Choroid plexus epithelial cell (primary cell): ENCODE data around the gene SULT1C3.
"Not testable (repeated sequence)": the region's sequence is repeated elsewhere in the genome, so short reads cannot be mapped to it uniquely, and the experiment has no call there.

ENCODE experiments used
- DNase-seq: peaks from one replicate; pipeline ENCODE4 v3.0.0-alpha.2; 2010; ENCODE audit warnings: low read depth
- H3K4me3 ChIP-seq: 2 replicates; pipeline ENCODE4 v1.5.1; 2011; ENCODE audit warnings: low read depth, mild to moderate bottlenecking, control low read depth, low read length, moderate library complexity
- TF ChIP-seq, protein P1 (sequence below): conservative IDR thresholded peaks from 2 replicates; pipeline ENCODE4 v1.5.1; 2011; ENCODE audit warnings: low read depth, mild to moderate bottlenecking, control low read depth, inconsistent platforms, low read length, moderate library complexity

Gene SULT1C3

GRCh38 chr2:108278631-108279030, 38.9 kb downstream of the SULT1C3 start:
- TF ChIP-seq, protein P1, sequence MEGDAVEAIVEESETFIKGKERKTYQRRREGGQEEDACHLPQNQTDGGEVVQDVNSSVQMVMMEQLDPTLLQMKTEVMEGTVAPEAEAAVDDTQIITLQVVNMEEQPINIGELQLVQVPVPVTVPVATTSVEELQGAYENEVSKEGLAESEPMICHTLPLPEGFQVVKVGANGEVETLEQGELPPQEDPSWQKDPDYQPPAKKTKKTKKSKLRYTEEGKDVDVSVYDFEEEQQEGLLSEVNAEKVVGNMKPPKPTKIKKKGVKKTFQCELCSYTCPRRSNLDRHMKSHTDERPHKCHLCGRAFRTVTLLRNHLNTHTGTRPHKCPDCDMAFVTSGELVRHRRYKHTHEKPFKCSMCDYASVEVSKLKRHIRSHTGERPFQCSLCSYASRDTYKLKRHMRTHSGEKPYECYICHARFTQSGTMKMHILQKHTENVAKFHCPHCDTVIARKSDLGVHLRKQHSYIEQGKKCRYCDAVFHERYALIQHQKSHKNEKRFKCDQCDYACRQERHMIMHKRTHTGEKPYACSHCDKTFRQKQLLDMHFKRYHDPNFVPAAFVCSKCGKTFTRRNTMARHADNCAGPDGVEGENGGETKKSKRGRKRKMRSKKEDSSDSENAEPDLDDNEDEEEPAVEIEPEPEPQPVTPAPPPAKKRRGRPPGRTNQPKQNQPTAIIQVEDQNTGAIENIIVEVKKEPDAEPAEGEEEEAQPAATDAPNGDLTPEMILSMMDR: no peak
- DNase-seq: peak; percentile 44
- H3K4me3 ChIP-seq: no peak overlapping the region

DNA sequence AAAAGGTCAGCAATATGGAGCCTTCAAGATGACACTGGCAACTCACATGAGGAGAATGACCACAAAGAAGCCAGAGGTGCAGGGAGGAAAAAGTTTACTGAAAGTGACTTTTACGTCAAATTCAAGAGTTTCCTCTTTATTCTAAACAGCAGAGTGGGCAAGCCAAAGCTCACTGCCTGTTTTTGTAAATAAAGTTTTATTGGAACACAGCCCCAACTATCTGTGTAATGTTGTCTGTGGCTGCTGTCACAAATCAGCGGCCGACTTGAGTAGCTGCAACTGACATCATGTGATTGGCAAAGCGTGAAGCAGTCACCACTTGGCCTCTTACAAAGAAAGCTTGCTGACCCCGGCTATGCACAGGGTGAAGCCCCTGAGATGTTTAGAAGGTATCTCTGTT, 39.7 kb downstream of the SULT1C3 start:
- DNase-seq: no peak
- TF ChIP-seq, protein P1: no peak
- H3K4me3 ChIP-seq: no peak overlapping the region

GRCh38 chr2:108280466-108280865, 40.7 kb downstream of the SULT1C3 start:
- TF ChIP-seq, protein P1: no peak
- no peak for DNase-seq
- H3K4me3 ChIP-seq: no peak overlapping the region

DNA sequence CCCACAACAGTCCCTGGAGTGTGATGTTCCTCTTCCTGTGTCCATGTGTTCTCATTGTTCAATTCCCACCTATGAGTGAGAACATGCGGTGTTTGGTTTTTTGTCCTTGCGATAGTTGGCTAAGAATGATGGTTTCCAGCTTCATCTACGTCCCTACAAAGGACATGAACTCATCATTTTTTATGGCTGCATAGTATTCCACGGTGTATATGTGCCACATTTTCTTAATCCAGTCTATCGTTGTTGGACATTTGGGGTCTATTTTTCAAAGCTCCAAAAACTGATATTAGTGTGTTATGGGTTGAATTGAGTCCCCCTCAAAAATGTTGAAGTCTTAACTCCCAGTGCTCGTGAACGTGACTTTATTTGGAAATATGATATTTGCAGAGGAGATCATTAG, 44.8 kb downstream of the SULT1C3 start:
- DNase-seq, H3K4me3 ChIP-seq: not testable (repeated sequence)

DNA sequence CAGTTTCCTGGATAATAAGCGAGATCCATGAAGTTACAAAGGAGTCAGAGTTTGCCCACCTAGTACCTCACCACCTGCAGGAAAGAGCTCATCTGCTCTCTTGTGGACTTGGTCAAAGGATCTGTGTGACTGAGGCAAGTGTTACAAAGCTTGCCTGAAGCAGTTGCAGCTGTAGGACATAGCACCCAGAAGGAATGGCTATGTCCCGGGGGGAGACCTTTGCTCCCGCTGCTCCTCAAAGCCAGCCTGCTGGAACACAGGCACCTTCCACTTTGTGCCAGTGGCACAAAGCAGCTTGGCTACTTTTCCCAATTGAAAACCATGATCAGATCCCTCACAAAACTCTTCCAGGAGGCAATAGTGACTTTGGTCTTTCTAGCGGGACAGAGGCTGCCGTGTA, 45.8 kb downstream of the SULT1C3 start:
- no peak overlapping the region for H3K4me3 ChIP-seq
- no peak for DNase-seq
- TF ChIP-seq, protein P1: no peak

- TF ChIP-seq, protein P1: no peak
- H3K4me3 ChIP-seq: no peak overlapping the region
- DNase-seq: peak; percentile 36
These were observed 47.4 kb downstream of the SULT1C3 start for GRCh38 chr2:108287169-108287568.

DNA sequence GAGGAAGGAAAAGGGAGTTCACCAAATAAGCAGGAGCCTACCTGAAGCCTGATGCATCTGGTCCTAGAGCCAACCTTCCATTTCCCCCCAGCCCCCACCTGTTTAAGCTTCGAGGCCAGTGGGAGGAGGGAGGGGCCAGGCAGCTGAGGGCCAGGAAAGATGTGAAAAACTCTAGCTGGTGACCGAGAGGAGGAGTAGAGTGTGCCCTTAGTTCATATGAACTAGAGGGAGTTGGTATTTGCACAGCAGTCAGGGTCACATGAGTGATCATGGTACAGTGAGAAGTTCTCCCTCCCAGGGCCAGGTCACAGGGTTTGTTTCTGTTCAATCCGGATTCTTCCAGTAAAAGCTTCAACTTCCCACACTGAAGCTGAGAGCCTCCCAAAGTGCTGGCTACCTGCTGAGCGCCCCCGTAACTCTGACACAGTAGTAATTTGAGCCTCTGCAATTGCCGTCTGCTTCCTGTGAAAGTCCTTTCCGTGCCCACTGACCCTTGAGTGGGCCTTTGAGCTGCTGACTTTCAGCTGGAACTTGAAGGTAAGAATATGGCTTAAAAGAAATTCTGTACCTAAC, 48.9 kb downstream of the SULT1C3 start, which contains the start of gene SULT1C2:
Gene SULT1C2, plus strand, starts transcription at position 362 of the 573 bp plus-strand sequence. CDS start 4,773 bp downstream, outside the sequence.
- no peak within 1 kb of the TSS for H3K4me3 ChIP-seq
- peak; percentile 100 for DNase-seq
- TF ChIP-seq, protein P1: peak; percentile 21

DNA sequence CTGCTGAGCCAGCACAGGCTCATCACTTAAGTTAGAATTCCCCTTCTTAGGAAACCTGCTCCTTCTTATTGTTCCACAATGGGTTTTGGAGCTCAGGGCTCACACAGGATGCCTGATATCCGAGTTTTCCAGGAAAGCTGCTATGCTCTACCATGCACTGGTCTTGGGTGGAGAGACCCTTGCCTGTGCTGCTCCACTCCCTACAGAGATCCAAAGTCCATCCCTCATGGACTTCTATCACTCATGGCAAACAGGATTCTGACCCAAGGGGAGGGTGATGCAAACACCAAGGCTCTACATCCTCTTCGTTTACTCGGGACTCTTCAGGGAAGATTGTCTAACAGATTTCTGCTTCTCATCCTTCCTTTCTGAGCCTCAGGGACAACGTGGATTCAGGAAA, 54.1 kb downstream of the SULT1C3 start:
- TF ChIP-seq, protein P1: no peak
- no peak for DNase-seq
- H3K4me3 ChIP-seq: no peak overlapping the region
